Keratinocyte (primary cell): Measurements from ENCODE around the gene ACAD11. TPM values are rescaled to one million over a fixed set of nuclear protein-coding genes. Genes with fewer than 3 reads are reported as not detected.
A peak's percentile ranks its signal among the peaks of the same experiment; 100 is the strongest.

Experiments
- DNase-seq: peaks from one replicate; pipeline ENCODE4 v3.0.0-alpha.2; 2011; ENCODE audit warnings: low read depth, missing footprints, low spot score
- FAIRE-seq: peaks from 2 replicates; lab custom pipeline; 2011; peaks lifted over from hg19 to GRCh38; lab: Jason Lieb, UNC
- H2AFZ ChIP-seq: 2 replicates; pipeline ENCODE4 v1.6.0; 2012; ENCODE audit warnings: low read length, control low read depth, inconsistent platforms; ENCODE audit not compliant: control insufficient read depth
- H3K27ac ChIP-seq: 2 replicates; pipeline ENCODE4 v1.5.1; 2011; ENCODE audit warnings: low read length; ENCODE audit not compliant: control insufficient read depth, insufficient read depth
- H3K27me3 ChIP-seq: 3 replicates; pipeline ENCODE4 v1.6.0; 2011; ENCODE audit warnings: low read length; ENCODE audit not compliant: control insufficient read depth, insufficient read depth; ENCODE audit errors: extremely low read depth
- H3K36me3 ChIP-seq, 2 experiments: 2 replicates in 1 of 2; 3 replicates in 1 of 2; pipeline ENCODE4 v1.5.1; 2011; ENCODE audit warnings: low read length in 2 of 2, mild to moderate bottlenecking in 1 of 2; ENCODE audit not compliant: control insufficient read depth in 2 of 2, insufficient read depth in 2 of 2; ENCODE audit errors: extremely low read depth in 1 of 2
- H3K4me1 ChIP-seq: 3 replicates; pipeline ENCODE4 v1.5.1; 2011; ENCODE audit warnings: low read length; ENCODE audit not compliant: control insufficient read depth, insufficient read depth; ENCODE audit errors: extremely low read depth
- H3K4me2 ChIP-seq: 3 replicates; pipeline ENCODE4 v1.6.0; 2011; ENCODE audit warnings: low read depth, low read length; ENCODE audit not compliant: control insufficient read depth, insufficient read depth; ENCODE audit errors: extremely low read depth
- H3K4me3 ChIP-seq, 3 experiments: fragments of 200-600 bp in 1 of 3; sonication (generic) in 1 of 3; 2 replicates in 2 of 3; 3 replicates in 1 of 3; pipeline ENCODE4 v1.5.1; 2011 to 2016; ENCODE audit warnings: low read length in 3 of 3, mild to moderate bottlenecking in 3 of 3, control low read depth in 2 of 3, inconsistent platforms in 1 of 3, low read depth in 1 of 3, mixed read lengths in 1 of 3, mixed run types in 1 of 3, moderate library complexity in 1 of 3; ENCODE audit not compliant: control insufficient read depth in 2 of 3, insufficient read depth in 2 of 3; ENCODE audit errors: extremely low read depth in 1 of 3
- H3K79me2 ChIP-seq: 2 replicates; pipeline ENCODE4 v1.6.0; 2012; ENCODE audit warnings: low read length; ENCODE audit not compliant: control insufficient read depth, insufficient read depth
- H3K9ac ChIP-seq: 3 replicates; pipeline ENCODE4 v1.6.0; 2011; ENCODE audit warnings: low read length; ENCODE audit not compliant: control insufficient read depth, insufficient read depth; ENCODE audit errors: extremely low read depth
- H3K9me1 ChIP-seq: 3 replicates; pipeline ENCODE4 v1.6.0; 2011; ENCODE audit warnings: low read length; ENCODE audit not compliant: control insufficient read depth, insufficient read depth; ENCODE audit errors: extremely low read depth
- H3K9me3 ChIP-seq: 2 replicates; pipeline ENCODE4 v1.5.1; 2012; ENCODE audit warnings: low read depth, low read length; ENCODE audit not compliant: control insufficient read depth
- H4K20me1 ChIP-seq: 3 replicates; pipeline ENCODE4 v1.6.0; 2011; ENCODE audit warnings: low read length; ENCODE audit not compliant: control insufficient read depth, insufficient read depth; ENCODE audit errors: extremely low read depth
- EZH2 ChIP-seq: IDR thresholded peaks from one replicate; pipeline ENCODE4 v1.6.1; 2012; ENCODE audit warnings: inconsistent platforms, mild to moderate bottlenecking, low read length, moderate library complexity
- dilution Hi-C: fragments of 300-500 bp; cut with MboI; formaldehyde crosslinking; loops from one replicate; pipeline ENCODE4 v1.7.0; 2020; ENCODE audit warnings: low sequenced_read_pairs; ENCODE audit not compliant: extremely low pct_ligation_motif_present
- polyA plus RNA-seq, 5 experiments: library from polyadenylated mRNA; depleted of rRNA in 3 of 5; stranded (reverse) in 3 of 5; stranded (forward) in 1 of 5; unstranded in 1 of 5; fragments of >200 nt; gene quantifications; 1 replicate in 1 of 5; 2 replicates in 3 of 5; 3 replicates in 1 of 5; pipeline versions ENCODE4 v1.2.1 to v1.2.3, GENCODE V29; 2011 to 2012; ENCODE audit warnings: missing spikeins in 2 of 5, low read depth in 1 of 5, low replicate concordance in 1 of 5
- TF ChIP-seq, protein P1 (sequence below), 3 experiments: IDR thresholded peaks in 1 of 3; conservative IDR thresholded peaks in 1 of 3; optimal IDR thresholded peaks in 1 of 3; 2 replicates in 2 of 3; 3 replicates in 1 of 3; pipeline versions ENCODE3 to v1.5.1; 2011; ENCODE audit warnings: low read length in 3 of 3, mild to moderate bottlenecking in 3 of 3, moderate library complexity in 2 of 3, control low read depth in 1 of 3, inconsistent platforms in 1 of 3; ENCODE audit not compliant: insufficient read depth in 2 of 3; ENCODE audit errors: extremely low read depth in 1 of 3

The ACAD11 gene
- polyA plus RNA-seq, 1 donor (not counting 4 experiments of a cell fraction or from before 2014, with no cell fraction given): 32.1 TPM

DNA sequence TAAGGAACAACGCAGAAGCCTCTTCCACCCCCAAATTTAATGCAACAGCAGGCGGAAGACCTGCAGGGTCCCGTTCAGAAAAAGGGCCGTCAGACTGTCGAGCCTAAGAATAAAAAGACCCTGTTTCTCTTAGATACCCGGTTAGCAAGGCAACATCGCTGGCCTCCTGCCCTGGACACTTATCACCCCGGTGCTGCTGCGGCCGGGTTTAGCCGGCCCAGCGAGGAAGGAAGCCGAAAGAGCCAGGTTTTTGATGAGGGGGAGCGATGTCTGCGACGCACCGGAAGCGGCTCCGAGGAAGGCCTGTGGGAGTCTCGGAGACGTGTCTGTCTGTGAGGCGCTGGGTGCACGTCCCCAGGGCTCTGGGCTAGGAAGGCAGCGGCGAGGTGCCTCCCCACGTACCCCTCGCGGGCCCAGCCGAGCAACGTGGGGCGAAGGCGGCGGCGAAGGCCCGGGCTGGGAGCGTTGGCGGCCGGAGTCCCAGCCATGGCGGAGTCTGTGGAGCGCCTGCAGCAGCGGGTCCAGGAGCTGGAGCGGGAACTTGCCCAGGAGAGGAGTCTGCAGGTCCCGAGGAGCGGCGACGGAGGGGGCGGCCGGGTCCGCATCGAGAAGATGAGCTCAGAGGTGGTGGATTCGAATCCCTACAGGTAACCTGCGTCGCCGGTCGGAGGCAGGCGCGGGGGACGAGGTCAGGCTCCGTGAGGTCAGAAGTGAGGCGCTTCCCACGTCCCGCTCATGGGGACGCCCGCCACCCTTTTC is 622 bp upstream of the ACAD11 start, which contains the start of gene UBA5:
Gene UBA5 (plus strand): TSS at position 278 of the 759 bp plus-strand sequence. CDS start 209 bp downstream, at position 487.
- dilution Hi-C loops: no loop called here
- Histone ChIP-seq H3K9me1 (no peaks in the 10 kb centered on the region), H3K4me1 (peaks cover 14% of the 10 kb centered on the region), H3K79me2 (peaks cover 61% of the 10 kb centered on the region), H2AFZ (peak within 1 kb of the TSS; percentile 94), H3K4me3 (peak within 1 kb of the TSS; percentile 86 to 99 (median 98)), H3K4me2 (peak within 1 kb of the TSS; percentile 97), H3K27me3 (no peaks in the 10 kb centered on the region), H3K27ac (peak within 1 kb of the TSS; percentile 95), H3K36me3 (no peaks in the 10 kb centered on the region), H4K20me1 (no peaks in the 10 kb centered on the region), H3K9me3 (no peaks in the 10 kb centered on the region), H3K9ac (peak within 1 kb of the TSS; percentile 95)
- TF ChIP-seq EZH2: no peak
- TF ChIP-seq, protein P1, sequence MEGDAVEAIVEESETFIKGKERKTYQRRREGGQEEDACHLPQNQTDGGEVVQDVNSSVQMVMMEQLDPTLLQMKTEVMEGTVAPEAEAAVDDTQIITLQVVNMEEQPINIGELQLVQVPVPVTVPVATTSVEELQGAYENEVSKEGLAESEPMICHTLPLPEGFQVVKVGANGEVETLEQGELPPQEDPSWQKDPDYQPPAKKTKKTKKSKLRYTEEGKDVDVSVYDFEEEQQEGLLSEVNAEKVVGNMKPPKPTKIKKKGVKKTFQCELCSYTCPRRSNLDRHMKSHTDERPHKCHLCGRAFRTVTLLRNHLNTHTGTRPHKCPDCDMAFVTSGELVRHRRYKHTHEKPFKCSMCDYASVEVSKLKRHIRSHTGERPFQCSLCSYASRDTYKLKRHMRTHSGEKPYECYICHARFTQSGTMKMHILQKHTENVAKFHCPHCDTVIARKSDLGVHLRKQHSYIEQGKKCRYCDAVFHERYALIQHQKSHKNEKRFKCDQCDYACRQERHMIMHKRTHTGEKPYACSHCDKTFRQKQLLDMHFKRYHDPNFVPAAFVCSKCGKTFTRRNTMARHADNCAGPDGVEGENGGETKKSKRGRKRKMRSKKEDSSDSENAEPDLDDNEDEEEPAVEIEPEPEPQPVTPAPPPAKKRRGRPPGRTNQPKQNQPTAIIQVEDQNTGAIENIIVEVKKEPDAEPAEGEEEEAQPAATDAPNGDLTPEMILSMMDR (optimal IDR thresholded peaks at IDR 0.05 in 1 of 3, IDR thresholded peaks at IDR 0.05 in 1 of 3, conservative IDR thresholded peaks at IDR 0.05 in 1 of 3; ENCODE audit: extremely low read depth in 1 of 3, insufficient read depth in 2 of 3, low read length in 3 of 3): no peak
- FAIRE-seq: no peak
- no peak for DNase-seq

DNA sequence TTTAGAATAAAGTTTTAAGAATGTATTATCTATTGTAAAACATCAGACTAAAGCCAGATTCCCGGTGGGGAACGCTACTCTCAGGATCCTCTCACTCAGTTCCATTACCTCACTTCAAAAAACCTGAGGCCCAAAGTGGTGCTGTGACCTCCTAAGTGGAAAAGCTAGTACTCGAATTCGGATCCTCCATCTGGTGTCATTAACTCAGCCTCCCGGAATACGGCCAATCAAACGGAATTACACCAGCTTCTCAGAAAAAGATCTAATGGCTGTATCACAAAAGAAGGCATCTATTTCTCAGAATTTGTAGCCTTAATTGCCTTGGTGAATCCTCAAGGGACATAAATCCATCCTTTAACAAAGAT is 627 bp downstream of the ACAD11 start:
- peak overlapping the region; percentile 81 for H2AFZ ChIP-seq
- DNase-seq: no peak
- H3K4me3 ChIP-seq: peak overlapping the region; percentile 86 to 99 (median 98)
- H3K36me3 ChIP-seq: no peaks in the 10 kb centered on the region
- peak overlapping the region; percentile 97 for H3K4me2 ChIP-seq
- no peaks in the 10 kb centered on the region for H3K9me3 ChIP-seq
- no peak for TF ChIP-seq EZH2
- TF ChIP-seq, protein P1 (optimal IDR thresholded peaks at IDR 0.05 in 1 of 3, IDR thresholded peaks at IDR 0.05 in 1 of 3, conservative IDR thresholded peaks at IDR 0.05 in 1 of 3; ENCODE audit: extremely low read depth in 1 of 3, insufficient read depth in 2 of 3, low read length in 3 of 3): no peak
- H4K20me1 ChIP-seq: no peaks in the 10 kb centered on the region
- H3K9me1 ChIP-seq: no peaks in the 10 kb centered on the region
- dilution Hi-C loops: no loop called here
- H3K79me2 ChIP-seq: peaks cover 51% of the 10 kb centered on the region
- H3K27ac ChIP-seq: peak overlapping the region; percentile 95
- no peaks in the 10 kb centered on the region for H3K27me3 ChIP-seq
- peak overlapping the region; percentile 95 for H3K9ac ChIP-seq
- peak; percentile 57 for FAIRE-seq
- peaks cover 14% of the 10 kb centered on the region for H3K4me1 ChIP-seq
